Neural progenitor cell (in vitro differentiated cells): ENCODE data around the gene TERB2.

Experiments used
- EZH2 ChIP-seq: fragments of 200-600 bp; sonication (generic); IDR thresholded peaks from 2 replicates; pipeline ENCODE4 v1.6.1; 2017; ENCODE audit warnings: antibody characterized with exemption, mild to moderate bottlenecking, moderate library complexity
- EZH2phosphoT487 ChIP-seq: fragments of 200-600 bp; sonication (generic); IDR thresholded peaks from 2 replicates; pipeline ENCODE4 v1.6.1; 2017; ENCODE audit warnings: antibody characterized with exemption
- TF ChIP-seq, protein P1 (sequence below): fragments of 200-600 bp; sonication (generic); IDR thresholded peaks from 2 replicates; pipeline ENCODE4 v1.5.1; 2017; ENCODE audit warnings: antibody characterized with exemption, mild to moderate bottlenecking

DNA sequence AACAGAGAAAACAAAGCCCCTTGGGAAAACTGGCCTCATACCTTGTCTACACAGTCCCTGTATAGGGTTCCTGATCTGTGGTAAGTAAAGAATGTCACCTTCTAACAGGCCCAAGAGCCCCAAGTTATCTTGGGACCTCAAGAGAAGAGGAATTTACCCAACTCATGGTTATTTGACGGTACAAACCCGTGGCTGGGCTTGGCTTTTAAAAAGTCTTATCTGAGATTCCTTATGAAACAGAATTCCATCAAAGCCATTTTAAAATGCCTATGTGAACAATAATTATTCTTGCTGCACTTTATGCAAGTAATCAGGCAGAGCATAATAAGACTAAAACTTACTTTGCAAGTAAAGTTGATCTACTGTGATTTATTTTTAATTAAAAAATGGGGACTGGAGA is 52.6 kb downstream of the TERB2 start:
- TF ChIP-seq, protein P1, sequence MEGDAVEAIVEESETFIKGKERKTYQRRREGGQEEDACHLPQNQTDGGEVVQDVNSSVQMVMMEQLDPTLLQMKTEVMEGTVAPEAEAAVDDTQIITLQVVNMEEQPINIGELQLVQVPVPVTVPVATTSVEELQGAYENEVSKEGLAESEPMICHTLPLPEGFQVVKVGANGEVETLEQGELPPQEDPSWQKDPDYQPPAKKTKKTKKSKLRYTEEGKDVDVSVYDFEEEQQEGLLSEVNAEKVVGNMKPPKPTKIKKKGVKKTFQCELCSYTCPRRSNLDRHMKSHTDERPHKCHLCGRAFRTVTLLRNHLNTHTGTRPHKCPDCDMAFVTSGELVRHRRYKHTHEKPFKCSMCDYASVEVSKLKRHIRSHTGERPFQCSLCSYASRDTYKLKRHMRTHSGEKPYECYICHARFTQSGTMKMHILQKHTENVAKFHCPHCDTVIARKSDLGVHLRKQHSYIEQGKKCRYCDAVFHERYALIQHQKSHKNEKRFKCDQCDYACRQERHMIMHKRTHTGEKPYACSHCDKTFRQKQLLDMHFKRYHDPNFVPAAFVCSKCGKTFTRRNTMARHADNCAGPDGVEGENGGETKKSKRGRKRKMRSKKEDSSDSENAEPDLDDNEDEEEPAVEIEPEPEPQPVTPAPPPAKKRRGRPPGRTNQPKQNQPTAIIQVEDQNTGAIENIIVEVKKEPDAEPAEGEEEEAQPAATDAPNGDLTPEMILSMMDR = no peak
- TF ChIP-seq EZH2 = no peak
- TF ChIP-seq EZH2phosphoT487 = no peak
